ENCODE measurements around the gene NINJ2.
"Not testable (repeated sequence)": the region's sequence is repeated elsewhere in the genome, so short reads cannot be mapped to it uniquely, and the experiment has no call there.

NINJ2 gene, protein sequence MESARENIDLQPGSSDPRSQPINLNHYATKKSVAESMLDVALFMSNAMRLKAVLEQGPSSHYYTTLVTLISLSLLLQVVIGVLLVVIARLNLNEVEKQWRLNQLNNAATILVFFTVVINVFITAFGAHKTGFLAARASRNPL

DNA sequence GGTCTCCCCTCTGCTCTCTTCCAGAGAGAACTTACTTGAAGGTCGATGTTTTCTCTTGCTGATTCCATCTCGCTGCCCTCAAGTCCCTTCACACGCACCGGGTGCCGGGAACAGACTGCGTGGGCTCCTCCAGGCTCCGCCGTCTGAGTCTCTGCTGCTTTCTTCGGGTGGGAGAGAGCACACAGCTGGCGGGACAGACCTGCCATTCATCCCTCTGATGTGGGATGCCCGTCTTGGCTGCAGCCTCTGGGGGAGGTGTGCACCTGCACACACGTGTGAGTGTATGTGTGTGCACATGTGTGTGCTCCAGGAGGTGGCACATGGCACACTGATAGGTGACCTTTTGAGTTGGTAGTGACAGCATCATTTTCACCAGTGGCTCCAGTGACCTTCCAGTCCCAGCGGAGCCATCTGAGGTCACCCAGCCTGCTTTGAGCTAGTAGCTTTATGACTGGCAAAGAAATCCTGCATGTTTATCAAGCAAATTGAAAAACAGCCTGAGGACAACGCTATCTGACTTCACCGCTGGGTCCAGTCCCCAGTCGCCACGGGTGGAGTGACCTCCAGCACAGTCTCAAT, at the start of gene NINJ2:
Gene NINJ2 (minus strand): TSS at position 153 of the 579 bp plus-strand sequence. CDS start 85 bp downstream, at position 68.
- DNase-seq, result peak; percentile 76

DNA sequence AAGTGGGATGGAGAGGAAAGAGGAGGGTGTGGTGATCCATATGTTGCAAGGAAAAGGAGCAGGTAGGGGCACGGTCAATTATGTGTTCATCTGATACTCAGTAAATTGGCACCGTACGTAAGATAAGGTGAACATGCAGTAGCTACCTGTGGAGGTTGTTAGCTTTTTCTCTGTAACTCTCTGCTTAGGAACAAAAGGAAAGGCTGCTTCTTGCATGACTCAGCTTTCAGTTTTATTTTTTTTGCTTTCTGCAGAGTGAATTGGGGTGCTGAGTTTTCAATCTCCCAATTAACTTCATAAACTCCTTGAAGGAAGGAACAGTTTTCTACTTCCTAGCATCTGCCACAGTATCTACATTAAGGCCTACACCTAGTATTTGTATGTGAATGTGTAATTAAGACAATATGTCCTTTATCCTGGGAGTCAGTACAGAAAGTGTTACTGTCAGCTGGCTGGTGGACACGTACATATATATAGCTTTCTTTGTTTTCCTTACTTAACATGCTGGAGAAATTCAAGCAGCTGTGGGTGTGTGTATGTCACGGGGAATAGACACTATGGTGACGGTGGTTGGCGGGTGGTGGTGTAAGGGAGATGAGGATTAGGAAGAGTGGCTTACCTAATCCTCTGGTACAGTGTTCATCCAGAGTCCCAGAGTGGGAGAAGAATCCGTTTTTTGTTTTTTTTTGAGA, 49.1 kb upstream of the NINJ2 start:
- DNase-seq, result no peak

DNA sequence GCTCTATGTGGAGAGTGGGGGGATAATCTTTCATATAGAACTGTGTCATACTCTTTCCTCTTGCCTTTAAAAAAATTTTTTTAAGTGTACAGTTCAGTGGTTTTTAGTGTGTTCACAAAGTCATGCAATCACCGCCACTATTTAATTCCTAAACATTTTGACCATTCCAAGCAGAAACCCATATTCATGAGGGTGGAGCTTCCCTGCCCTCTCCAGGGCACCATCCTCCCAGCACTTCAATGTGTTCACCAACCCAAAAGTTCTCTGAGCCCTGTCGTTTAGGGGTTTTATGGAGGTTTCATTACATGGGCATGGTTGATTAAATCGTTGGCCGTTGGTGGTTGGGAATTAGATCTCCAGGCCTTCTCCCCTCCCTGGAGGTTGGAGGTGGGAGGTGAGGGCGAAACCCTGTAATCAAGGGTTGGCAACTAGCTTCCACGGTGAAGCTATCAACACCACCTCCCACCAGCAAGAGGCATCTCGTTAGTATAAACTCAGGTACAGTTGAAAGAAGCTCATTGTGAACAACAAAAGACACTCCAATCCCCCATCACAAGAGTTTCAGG, 46.3 kb upstream of the NINJ2 start:
- DNase-seq, result no peak

DNA sequence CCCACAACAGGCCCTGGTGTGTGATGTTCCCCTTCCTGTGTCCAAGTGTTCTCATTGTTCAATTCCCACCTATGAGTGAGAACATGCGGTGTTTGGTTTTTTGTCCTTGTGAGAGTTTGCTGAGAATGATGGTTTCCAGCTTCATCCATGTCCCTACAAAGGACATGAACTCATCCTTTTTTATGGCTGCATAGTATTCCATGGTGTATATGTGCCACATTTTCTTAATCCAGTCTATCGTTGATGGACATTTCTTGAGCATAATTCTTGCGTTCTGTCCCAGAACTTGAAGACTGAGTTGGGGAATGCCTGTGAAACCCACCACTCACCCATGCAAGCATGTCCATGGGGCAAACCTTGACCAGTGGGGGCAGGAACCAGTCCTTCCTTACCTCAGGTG, 44.8 kb upstream of the NINJ2 start:
- DNase-seq, result not testable (repeated sequence)

DNA sequence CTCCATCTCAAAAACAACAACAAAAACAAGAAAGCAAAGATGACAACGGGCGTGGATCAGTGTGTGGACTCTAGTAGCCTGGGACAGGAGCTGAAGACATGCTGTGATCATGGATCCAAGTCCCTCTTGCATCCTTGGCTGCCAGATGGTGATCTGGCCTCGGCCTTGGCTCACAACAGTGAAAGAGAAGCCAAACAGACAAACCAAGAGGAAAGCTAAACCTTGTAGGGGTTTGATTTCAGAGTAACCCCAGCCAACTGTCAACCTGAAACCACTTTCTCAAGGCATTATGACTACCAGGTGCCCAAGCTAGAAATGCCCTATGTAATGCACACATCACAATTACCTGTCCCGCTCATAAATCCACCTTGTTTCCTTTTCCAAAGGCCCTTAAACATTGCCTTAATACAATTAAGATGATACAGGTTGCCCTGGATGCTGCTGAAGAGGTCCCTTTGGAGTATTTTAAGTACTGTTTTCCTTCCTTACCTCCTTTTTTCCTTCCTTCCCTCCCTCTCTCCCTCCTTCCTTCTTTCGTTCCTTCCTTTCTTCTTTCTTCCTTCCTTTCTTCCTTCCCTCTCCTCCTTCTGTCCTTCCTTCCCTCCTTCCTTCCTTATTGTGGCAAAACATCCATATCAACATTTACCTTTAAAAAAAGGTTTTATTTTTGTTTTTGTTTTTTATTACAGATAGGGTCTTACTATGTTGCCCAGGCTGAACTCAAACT, 41.4 kb upstream of the NINJ2 start:
- no peak for DNase-seq

DNA sequence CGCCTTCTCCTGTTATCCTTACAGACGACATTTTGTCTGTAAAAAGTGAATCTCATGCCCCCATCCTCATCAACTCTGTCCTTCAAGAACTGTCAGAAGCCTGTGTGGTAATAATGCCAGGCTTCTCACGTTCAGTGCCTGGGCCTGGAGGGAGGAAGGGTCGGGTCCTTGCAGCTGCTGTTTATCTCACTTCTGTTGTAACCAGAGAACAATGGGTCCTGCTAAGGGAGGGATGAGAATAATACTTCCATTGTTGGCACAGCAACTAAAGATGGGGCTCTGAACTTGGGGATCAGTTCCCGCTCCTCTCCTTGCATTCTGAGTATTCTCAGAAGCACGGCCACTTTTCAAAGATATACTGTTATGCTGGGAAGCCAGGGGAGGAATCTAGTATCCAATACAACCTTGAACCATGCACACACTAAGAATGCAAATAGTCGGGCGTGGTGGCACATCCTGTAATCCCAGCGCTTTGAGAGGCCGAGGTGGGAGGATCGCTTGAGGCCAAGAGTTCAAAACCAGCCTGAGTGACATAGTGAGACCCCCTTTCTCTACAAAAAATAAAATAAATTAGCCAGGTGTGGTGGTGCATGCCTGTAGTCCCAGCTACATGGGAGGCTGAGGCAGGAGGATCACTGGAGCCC, 38.8 kb upstream of the NINJ2 start:
- DNase-seq, result no peak

DNA sequence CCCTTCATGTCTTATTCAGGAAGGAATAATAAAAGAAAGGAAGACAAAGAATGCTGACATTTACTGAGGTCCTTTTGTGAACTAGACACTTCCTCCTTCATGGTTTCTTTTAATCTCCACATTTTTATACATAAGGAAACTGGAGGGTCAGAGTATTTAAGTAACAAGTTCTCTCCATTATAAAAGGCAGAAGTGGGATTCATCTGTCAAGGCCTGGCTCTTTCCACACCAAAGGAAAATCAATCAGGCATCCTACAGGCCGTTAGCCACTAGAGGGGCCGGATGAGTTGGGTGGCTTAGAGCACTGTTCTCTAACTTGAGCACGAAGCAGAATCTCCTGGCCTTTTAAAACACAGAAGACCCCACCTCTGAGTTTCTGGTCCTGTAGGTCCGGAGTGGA, 36.8 kb upstream of the NINJ2 start:
- no peak for DNase-seq

DNA sequence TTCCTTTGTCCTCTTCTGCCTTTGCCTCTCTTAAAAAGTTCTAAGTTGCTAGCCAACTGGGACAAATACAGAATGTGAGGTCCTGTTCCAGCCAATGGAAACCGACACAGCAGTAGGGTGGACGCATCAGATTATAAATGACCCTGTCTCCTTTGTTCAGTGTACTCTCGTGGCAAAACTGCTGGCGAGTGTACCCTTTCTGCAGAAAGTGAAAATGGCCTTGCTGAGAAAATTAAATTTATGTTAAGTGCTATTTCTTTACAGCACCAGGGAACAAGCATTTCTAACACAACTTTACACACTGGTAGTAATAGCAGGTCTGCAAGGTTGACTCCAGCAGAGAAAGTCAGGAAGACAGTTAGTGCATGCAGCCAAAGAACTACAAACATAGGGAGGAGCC, 35.0 kb upstream of the NINJ2 start:
- not testable (repeated sequence) for DNase-seq

DNA sequence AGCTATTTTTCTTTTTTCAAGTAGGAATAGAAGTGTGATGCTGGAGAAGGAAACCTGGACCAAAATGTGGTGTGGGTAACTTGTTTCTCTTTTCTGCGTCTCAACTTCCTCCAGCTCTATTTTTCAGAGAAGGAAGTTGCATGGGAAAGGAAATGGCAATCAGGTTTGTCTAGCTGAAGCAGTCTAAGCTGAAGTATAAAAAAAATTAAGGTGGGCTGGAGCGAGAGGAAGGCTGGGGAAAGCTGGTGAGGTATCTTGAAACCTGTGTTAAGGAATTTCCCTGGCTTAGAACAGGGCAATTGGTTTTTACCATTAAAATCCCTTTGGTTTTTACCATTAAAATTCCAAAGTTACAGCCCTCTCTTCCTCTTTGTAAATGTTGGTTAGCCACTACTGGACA, 34.2 kb upstream of the NINJ2 start:
- DNase-seq, result no peak

DNA sequence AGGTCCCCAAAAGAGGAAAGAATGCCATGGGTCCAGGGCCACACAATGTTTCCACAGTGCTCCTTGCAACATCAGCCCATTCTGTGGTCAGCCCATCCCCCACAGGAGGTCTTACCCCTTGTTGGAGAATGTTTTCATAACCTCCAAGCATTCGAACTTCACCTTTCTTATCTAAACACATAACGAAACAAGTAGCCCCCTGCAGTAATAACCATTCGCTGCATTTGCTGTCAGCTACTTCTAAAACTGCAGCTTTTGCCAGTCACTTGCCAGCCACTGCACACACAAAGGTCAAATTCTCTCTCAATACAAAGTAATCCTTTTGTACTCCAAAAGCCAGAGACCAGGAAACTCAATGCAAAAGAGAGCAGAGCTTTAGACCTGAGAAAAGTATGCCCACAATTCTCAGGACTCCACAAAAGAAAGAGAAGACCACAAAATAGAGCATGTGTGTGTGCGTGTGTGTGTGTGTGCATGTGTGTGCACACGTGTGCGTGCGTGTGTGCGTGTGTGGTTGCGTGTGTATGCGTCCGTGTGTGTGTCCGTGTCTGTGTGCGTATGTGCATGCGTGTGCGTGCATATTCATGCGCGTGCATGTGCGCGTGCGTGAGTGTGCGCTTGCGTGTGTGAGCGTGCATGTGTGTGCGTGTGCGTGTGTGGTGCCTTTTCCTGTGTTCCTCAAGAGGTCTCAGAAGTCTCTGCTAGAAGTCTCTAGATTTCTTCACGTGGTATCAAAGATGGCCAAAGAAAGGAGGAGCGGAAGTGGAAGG, 31.7 kb upstream of the NINJ2 start:
- DNase-seq, result no peak

DNA sequence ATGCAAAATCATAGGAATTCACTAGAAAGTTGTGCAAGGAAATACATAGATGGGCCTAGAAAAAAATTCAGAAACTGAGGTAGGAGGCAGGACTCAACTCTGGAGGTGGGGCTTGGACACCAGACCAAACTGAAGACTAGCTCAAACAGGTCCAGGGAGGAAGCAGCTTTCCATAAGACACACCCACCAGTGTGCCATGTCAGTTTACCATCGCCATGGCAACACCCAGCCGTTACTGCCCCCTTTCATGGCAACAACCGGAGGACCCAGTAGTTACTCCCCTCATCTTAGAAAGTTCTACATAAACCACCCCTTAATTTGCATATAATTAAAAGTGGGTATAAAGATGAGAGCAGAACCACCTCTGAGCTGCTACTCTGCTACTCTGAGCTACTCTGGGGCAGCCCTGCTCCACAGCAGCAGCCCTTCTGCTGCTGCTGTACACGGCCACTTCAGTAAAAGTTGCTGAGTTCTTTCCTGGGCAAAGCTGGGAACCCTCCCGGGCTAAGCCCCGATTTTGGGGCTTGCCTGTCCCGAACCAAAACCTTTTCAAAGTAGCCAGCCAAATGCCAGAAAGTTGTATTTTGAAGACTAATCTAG, 30.8 kb upstream of the NINJ2 start:
- DNase-seq, result no peak

DNA sequence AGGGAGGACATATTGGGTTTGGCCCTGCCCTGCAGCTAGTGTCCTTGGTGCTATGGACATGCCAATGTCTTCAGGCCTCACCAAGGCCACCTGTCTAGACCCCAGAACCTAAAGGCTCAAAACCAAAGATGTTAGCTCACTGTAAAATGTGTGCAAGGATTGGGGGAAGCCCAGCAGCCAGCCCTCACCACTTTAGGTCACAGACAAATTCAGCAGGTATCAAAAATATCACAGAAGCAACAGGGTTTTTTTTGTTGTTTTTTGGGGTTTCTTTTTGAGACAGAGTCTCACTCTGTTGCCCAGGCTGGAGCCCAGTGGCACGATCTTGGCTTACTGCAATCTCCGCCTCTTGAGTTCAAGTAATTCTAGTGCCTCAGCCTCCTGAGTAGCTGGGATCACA, 29.0 kb upstream of the NINJ2 start:
- no peak for DNase-seq

DNA sequence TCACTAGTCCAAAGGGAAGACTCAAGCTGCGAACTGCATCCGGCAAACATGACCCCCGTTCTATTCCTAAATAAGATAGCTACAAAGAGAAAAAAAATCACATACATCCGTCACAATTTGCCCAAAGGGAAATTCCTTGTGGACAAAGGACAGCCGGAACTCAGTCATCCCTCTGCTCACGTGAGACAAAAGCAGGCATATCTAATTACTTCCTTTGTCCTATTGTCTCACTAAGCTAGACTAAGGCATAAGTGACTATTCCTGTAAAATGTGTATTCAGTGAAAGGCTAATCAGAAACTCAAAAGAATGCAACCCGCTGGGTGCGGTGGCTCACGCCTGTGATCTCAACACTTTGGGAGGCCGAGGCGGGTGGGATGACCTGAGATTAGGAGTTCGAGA, 27.2 kb upstream of the NINJ2 start:
- no peak for DNase-seq

DNA sequence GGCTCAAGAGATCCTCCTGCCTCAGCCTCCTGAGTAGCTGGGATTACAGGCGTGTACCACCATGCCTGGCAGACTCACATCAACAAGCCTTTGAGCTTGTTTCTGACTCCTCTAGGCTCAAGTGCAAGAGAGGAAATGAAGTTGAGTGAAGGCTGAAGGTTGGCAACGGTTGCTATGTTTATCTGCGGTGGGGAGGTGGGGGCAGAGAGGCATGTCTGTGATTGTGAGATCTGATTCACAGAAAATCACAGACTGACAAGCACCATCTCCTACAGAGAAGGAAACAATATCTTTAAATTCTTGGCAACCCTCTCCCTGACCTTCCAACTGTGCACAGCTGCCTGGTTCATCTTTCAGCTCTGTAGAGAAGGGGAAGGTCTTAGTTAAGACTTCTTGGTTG, 22.1 kb upstream of the NINJ2 start:
- peak; percentile 91 for DNase-seq

DNA sequence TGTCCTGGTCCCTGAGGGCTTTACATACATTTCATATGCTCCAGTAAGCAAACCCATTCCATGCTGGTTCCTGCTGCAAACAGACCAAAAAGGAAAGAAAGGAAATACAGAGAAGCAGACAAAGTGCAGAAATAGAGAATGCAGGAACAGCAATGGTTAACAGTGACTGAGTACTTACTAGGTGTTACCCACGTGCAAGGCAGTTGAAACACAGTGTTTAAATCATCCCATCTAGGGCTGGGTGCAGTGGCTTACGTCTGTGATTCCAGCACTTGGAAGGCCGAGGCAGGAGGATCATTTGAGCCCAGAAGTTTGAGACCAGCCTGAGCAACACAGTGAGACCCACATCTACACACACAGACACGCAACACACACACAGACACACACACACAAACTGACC, 21.2 kb upstream of the NINJ2 start:
- no peak for DNase-seq

DNA sequence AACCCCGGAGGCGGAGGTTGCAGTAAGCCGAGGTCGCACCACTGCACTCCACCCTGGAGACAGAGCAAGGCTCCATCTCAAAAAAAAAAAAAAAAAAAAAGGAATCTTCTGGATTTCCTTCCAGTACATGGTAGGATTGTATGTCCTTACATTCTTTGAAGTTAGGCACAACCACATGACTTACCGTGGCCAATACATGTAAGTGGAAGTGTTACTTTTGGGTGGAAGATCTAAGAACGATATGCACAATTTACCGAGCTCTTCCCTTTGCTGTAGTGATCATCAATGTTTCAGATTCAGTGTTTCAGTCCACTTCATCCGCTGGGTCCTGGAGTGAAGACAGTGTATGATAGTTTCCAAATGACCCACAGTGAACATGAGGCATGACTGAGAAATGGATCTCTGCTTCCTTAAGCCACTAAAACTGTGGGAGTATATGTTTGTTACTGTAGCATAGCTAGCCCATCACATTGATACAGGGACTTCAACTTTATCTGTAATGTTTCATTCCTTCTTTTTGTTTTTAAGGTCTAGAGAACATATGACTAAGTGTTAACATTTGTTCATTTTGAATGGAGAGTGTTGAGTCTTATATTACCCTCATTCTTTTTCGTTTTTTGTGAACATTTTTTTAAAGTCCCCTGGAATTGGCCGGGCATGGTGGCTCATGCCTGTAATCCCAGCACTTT, 18.5 kb upstream of the NINJ2 start:
- no peak for DNase-seq

DNA sequence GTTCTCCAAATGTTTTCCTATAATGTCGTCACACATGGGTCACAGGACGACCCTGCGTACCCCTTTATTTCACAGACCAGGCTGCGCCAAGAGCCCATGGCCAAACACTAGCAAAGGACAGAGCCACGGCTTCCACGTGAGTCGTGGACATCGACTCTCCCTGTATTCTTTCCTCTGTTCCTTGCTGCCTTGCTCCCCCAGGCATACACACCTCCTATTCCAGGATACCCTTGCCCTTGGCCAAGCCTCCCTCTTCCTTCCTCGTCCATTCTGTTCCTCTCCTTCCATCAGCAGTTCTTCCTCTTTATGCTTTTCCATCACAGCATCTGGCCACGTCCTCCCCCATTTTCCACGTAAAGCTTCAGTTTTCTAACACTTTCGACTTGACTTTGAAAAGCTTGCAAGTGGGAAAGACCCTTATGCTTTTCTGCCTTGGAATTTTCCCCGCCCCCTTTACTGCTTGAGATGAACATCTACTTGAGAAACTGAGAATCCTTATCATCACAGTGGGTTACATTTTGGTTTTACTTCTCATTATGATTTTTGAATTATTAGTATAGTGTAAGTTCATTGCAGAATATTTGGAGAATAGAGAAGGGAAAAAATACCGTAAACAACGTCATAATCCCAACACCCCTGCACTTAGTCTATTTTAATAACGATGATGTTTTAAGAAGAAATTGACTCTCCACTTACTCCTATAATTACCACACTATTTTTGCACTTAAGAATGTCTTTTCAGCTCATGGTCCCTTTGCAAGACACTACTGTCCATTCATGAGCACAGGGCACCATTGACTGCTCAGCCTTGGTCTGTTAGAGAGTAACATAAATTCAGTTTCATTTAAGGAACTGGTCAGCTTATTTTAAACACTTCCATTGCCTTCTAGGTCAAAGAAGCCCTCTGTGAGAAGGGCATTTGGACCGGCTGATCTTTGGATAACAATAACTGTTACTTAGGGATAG, 15.8 kb upstream of the NINJ2 start:
- no peak for DNase-seq

DNA sequence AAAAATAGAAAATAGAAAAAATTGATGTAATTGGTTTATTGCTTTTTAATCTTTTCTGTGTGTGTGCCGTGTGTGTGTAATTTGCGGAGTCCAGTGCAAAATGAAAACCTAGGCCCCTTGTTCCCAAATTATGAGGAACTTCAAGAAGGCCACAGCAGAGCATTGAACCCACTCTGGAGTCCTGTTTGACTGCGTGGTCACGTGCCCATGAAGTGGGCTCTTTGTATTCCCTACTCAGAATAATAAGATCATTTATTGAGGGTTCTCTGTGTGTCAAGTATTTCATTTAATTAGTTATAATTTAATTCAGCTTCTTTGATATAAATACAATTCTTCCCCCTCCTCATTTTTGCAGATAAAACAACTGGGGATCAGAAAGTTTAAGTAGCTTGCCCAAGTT, 12.3 kb upstream of the NINJ2 start:
- no peak for DNase-seq

DNA sequence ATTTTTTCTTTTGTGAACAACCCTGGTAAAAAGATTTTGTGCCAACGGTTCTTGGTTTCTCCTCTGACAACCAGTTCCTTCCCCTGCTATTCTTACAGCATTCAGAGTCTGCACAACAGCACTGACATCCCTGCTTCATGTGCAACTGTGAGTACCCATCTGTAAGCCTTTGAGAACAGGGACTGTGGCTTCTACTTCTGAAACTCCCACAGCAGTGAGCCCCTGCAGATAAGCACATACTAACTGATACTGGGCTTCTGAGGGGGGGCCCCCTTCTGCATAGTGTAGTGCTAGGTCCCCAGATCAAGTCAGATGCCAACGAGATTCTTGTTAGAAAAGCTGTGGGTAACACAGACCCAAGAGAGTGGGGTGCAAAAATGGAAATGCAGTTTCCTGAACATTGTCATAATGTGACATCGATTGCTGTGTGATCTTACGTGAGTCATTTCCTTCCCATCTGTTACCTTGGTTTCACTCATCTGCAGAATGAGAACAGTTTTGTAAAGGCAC, 11.1 kb upstream of the NINJ2 start:
- peak; percentile 90 for DNase-seq

DNA sequence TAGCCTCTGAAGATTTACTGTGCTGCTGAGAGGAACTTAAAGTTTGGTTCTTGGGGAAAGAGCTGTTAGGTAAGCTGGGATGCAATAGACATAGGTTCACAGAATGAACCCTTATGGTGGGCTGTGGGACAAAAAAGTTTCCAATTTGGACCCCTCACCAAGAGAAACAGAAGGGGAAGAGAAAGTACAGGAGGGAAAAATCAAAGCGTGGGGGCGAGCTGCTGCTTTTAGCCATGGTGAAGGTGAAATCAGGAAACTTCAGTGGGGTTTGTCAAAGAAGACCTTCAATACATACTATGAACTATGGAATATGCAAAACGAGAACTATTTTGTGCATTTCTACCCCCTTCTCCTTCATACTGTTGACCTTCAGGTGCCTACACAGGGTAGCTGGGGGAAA, 10.6 kb upstream of the NINJ2 start:
- no peak for DNase-seq

Measured in activated effector memory CD4-positive, alpha-beta T cell treated with anti-CD3 and anti-CD28 coated beads, Interleukin-2, amount 50 U/mL, for 16 hours (primary cell).